GM11168 (cell line): Measurements from ENCODE around the gene TMEM144.
"Not testable (repeated sequence)": the region's sequence is repeated elsewhere in the genome, so short reads cannot be mapped to it uniquely, and the experiment has no call there.

Source experiments
- in situ Hi-C: fragments of 300-500 bp; cut with MboI; formaldehyde crosslinking; loops from one replicate; pipeline ENCODE4 v1.12.0; 2022; ENCODE audit warnings: low sequenced_read_pairs; ENCODE audit not compliant: unreplicated experiment

The TMEM144 gene

DNA sequence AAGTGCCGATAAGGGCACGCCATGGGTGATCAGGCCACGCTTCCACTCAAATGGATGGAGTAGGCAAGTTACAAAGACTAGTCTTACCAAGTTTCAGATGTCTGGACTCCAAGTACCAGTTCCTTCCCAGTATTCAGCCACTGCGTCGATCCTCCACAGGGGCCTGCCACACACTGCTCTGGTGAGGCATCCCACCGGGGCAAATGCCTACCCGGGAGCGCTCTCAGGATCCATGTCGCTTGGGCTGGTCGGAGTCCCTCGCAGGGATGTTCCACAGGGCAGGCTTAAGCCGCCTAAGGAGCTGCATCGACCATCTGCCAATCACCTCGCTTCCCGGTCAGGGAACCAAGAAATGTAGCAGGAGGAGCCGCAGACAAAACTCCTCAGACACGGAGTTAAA is 18.1 kb downstream of the TMEM144 start:
- in situ Hi-C loops = not testable (repeated sequence)

DNA sequence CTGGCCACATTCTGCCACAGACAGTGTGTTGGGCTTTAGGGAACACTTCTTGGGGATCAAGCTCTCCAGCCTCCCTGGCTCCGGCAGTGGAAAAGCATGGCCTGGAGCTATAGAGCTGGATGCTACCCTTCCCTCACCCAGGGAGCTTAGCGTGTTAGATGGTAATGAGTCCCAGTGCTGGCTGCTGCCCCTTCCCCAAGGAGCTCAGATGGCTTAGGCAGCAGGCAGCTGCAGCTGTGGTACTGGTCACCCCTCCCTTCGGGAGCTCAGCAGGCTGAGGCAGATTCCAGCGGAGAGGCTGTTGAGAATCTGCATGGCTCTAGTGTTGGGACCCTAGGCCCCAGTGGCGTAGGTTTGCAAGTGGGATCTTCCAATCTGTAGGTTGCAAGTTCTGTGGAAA is 19.5 kb downstream of the TMEM144 start:
- in situ Hi-C loops = no loop called here

DNA sequence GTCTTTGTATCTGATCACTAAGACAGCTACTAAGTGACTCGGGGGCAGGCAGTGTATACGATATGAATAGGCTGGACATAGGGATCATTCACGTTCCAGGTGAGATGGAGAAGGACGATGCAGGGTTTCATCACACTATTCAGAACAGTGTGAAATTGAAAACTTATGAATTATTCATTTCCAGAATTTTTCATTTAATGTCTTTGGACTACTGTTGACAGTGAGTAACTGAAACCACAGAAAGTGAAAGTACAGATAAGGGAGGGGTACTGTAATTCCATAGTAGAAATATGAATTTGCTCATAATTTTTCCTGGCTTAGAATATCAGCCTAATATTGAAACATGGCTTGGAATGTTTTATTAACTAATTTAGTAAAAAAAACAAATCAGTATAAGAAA is 24.4 kb downstream of the TMEM144 start:
- in situ Hi-C loops = no loop called here

DNA sequence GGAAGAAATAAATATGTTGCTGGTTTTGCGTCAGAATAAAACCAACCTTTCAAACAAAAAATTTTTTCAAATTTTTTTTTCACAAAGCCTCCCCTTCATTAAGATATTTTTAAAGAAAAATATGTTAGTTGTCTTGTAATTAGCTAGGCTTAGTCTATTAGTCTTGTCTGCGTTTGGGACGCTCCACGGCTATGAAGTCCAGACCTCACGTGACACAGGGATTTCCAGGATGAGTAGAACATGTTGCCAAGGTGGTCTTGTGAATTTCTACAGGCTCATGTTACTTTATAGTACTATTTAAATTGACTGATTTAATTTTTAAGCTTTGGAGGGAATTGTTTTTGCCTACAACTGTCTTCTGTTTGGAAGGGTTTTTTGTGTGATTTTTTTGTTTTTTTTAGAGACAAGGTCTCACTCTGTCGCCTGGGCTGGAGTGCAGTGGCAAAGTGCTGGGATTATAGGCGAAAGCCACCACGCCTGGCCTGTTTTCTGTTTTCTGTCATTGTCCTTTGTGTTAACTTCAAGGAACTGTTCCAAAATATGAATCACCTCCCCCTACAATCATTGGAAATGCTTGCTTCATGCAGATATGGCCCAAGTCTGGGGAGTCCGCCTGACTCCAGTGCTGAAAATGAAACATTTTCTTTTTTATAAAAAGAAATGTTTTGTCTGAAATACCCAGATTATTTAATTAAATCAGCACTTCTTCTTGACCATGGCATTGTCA is 26.2 kb downstream of the TMEM144 start:
- in situ Hi-C loops = no loop called here

DNA sequence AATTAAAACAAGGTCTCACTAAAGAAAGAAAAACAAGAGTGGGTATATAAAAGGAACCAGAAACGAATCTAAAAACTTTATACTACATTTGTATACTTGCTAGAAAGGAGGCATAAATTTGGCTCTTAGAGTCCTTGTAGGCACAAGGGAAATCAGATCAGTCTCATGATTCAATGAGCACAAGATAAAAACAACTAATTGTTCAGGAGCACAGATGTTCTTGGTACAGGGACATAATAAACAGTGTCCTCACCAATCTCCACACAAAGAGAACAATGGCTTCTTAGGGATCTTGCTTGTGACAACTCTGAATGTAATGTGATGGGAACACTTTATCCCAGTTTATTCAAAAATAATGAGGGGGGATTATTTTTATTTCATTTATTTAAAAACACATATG is 28.3 kb downstream of the TMEM144 start:
- in situ Hi-C loops = no loop called here

DNA sequence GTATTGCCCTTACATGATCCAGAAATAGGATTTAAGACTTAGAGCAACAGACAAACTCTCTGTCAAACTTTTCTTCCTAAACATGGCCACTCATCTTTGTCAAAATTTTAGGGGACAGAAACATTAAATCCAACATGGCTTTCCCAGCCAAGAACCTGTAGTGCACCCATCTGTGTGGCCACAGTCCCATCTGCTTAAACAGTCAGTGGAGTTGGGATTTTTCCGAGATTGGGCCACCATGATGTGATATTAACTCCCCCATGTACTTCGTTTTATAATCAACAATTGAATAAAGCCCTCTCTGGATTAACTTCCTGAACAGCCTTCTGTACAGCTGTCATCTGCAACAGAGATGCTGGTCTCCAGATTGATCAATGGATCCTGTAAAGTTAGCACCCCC is 28.9 kb downstream of the TMEM144 start:
- in situ Hi-C loops = no loop called here

DNA sequence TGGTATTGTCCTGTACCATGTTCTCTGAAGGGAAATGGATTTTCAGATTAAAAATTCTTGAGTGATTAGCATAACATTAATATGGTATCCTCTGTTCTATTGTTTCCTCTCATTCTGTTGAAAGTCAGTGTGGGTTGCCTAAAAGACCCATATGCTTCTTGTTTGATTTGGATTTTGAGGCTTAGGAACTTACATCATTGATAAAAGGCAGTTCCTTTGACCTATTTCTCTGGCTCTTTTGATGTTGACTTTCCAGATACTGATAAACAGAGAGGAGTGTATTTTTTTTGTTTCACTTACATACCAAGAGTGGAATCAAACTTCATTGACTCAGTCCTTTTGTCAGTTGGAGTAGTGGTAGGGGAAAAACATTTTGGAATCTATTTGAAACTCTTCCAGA is 32.8 kb downstream of the TMEM144 start:
- in situ Hi-C loops = no loop called here

DNA sequence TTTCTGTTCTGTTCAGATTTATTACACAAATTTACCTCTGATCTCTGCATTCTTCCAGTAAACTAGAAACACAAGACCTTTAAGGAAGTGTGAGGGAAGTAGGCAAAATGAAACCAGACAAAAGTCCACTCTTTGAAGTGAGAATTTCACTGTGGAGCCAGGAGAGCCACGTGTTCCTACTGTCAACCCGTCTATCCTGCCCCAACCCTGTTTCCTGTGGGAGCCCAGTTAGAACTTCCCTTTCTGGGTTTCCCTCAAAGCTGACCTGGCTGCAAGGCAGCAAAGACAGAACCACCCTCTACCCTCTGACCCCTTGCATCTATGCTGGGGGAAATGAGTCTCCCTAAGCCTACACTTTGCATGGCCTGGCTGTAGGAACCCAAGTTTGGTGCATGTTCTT is 40.0 kb downstream of the TMEM144 start:
- in situ Hi-C loops = loop anchor here (10.0 kb wide), 2 partner anchors 56 to 364 kb away; no protein-coding TSS in a partner anchor

DNA sequence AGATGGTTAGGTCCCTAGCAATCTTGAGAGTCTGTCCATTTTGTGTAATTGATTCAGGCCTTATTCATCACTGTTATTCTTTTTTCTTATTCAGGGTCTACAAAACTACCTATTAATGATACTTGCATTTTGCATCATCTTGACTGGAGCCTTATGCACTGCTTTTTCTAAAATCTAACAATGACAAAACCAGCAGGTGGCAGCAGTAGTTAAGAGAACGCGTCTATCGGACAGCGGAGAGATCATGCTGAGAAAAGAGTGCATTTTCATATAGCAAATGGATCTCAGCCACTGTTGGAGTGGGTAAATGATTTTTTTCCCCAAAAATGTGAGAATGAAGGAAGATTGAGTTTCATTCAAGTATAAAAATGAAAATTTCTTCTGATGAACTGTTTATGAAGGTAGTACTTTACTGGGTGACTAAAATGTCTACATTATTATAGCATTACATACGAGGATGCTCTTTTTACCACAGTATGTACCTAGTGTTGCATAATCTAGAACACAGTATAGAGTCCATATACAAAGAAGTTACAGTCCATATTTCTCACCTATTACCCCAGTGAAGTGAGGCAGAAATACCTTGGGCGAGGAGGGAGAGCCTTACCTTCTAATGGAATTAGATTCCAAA is 43.2 kb downstream of the TMEM144 start:
- in situ Hi-C loops = loop anchor here (10.0 kb wide), 2 partner anchors 59 to 361 kb away; no protein-coding TSS in a partner anchor

DNA sequence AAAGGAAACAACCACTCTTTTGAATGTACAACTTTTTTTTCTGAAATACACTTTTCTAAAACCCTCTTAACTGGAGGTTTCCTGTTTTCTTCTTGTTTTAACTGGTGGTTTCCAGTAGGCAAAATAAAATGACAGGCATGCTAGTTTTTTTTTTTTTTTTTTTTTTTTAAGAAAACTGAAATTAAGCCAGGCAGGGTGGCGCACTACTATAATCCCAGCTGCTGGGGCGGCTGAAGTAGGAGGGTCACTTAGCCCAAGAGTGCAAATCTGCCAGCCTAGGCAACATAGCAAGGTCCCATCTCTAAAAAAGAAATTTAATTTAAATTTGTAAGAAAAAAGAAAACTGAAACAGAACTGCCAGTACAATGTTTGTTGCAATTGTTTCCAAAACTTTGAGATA is 44.0 kb downstream of the TMEM144 start:
- in situ Hi-C loops = loop anchor here (10.0 kb wide), 2 partner anchors 59 to 361 kb away; no protein-coding TSS in a partner anchor

DNA sequence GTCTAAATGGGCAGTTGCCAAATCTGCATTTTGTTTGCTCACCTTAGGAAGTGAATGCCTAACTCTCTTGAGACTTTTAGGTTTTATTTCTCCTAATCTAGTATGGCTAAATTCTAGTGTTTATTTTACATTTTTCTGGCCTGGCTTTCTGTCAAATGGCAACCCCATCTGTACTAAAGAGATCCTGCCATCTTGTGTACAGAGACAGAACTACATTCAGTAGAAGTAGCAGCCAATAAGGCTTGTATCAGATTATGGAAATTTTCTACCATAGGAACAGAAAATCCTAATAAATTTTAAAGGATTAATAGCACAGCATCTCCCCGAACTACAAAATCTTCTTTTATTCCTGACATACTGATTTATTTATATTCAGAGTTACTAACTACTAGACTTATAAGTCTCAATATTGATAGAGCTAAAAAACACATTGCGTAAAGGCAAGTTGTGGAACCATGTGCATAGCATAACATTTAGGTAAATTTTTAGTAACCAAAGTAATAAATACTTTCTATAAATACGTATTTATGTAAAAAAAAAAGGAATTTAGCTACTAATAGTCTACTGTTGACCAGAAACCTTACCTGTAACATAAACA is 45.5 kb downstream of the TMEM144 start:
- in situ Hi-C loops = loop anchor here (10.0 kb wide), 2 partner anchors 61 to 359 kb away; no protein-coding TSS in a partner anchor

DNA sequence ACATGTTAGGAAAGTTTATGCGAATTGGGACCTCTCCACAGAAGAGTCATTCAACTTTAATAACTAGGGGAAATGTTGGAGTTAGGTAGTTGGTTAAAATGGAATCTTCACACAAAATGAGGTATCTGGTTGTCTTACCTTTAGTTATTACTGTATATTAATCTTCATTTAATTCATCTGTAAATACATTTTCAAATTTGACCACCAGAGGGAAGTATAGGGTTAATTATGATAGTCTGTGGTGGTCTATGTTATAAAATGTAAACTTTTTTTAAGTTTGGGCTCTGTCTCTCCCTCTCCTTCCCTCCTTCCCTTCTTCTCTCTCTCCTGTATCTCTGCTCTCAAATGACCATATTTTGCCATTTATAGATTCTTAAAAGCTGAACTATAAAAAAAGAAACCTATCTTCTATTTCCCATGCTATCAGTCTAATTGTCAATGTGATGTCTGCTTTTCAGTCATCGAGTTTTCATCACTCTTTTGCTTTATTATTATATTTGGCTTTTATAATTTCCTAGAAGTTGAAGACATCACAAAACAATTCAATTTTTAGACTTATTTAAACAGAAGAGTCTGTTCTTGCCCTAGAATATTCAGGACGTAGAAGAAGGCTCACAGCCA is 49.8 kb downstream of the TMEM144 start:
- in situ Hi-C loops = loop anchor here (10.0 kb wide), 2 partner anchors 65 to 355 kb away; no protein-coding TSS in a partner anchor

DNA sequence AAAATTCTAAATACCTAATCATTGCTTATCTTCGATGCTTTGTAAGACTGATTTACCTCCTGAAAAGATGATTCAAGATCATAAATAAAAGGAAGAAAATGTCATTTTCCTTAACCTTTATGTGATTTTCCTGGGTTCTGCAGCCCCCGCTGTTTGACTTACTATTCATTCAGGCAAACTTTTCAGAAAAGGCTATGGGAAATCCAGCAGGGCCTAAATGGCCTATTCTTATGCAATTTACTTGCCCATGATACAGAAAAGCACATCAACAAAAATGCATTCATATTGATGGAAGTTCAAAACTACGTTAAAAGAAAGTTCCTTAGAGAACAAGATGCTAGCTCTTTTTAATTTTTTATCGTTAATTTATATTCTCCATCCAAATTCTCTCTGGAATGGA is 51.2 kb downstream of the TMEM144 start:
- in situ Hi-C loops = no loop called here

DNA sequence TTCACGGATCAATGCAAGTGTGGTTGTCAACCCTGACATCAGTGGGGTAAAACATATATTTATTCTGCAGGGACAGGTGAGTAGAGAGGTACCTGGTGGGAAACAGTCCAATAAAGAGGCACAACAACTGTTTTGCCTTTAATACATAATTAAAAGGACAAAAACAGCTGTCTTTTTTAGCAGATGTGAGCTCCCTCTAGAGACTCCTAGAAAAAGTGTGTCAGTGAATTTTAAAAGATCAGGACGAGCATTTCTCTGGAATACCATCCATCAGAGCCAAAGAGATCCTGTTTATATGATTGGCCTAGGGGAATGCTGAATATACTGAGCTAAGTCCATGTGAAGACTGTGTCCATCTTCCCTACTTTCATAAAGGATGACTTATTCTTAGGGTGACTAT is 58.3 kb downstream of the TMEM144 start:
- in situ Hi-C loops = no loop called here

DNA sequence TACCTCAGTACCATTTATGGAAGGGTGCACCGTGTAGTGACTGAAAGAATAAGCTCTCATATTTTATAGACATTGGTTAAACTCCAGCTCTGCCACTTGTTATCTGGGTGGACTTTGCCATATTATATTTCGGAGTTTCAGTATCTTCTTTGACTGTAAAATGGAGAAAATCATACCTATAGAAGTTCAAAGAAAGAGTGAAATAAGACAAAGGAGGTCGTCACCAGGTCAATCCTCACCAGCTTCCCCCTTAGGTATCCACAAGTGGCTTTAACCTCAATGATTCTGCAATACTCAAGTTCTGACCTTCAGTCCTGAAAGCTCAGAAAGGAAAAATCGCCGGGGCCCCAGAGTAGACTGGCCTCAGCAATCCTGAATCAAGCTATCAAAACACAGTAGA is 64.3 kb downstream of the TMEM144 start:
- in situ Hi-C loops = no loop called here

DNA sequence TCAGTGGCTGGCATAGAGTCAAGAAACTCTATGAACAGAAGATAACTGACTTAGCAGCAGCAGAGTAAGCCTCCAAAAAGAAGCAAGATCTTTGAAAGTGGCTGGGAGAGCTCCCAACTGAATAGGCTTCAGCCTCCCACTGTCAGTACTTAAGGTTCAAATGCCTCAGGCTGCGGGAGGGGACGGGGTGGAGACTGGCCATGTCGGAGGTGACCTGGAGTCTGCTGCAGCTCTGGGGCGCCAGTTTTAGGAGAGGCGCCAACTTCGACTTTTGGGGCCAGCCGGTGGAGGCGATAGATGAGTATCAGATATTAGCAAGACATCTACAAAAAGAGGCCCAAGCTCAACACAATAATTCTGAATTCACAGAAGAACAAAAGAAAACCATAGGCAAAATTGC is 67.3 kb downstream of the TMEM144 start:
- in situ Hi-C loops = no loop called here

DNA sequence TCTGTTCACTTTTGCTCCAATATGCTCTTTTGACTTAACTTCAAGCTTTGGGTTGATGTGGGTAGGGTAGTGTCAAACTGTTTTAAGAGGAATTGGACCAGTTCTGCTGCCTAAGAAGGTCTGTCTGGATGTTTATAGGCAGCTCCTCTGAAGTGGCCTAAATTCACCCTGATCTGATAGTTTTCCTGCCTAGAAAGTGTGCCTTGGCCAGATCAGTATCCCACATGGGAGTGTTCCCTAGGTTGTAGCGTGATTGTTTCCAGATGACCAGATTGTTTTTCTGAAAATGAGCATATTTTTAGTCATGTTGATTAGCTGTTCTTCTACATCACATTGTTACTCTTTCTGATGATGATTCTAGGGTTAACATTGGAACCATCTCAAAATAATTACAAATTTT is 68.8 kb downstream of the TMEM144 start:
- in situ Hi-C loops = not testable (repeated sequence)

DNA sequence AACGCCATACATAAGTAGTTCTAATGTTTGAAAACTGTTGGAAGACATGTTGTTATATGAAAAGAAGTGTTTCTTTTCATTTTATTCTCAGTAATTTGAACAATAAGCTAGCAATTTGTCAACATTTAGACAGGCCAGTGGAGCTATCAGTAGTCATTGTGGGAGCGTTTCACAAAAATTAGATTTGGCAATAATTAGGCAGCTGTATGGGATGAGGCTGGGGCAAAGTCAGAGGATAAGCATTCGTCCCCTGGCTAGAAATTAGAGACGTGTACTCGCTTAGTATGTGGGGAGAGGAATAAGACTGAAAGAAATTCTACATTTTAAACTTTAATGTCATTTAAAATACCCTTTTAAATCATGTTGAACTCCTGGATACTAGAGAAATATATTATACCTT is 70.6 kb downstream of the TMEM144 start:
- in situ Hi-C loops = no loop called here

DNA sequence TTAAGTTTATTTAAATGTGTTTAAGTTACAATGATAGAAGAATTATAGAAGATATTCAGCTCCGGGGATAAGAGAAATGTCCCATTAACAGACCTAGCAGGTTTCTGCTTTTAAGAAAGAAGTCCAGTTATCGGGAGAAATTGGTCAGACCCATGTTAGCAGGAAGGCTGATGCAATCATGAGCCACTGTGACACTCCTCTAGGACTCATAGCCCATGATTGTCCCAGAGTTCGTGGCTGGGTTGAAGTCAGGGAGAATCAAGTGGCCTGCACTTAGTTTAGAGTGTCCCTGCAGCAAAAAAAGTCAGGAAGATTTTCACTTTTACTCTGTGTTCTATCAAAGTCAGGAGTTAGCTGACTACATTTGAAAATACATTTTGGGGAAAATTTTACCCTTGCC is 72.0 kb downstream of the TMEM144 start:
- in situ Hi-C loops = no loop called here

DNA sequence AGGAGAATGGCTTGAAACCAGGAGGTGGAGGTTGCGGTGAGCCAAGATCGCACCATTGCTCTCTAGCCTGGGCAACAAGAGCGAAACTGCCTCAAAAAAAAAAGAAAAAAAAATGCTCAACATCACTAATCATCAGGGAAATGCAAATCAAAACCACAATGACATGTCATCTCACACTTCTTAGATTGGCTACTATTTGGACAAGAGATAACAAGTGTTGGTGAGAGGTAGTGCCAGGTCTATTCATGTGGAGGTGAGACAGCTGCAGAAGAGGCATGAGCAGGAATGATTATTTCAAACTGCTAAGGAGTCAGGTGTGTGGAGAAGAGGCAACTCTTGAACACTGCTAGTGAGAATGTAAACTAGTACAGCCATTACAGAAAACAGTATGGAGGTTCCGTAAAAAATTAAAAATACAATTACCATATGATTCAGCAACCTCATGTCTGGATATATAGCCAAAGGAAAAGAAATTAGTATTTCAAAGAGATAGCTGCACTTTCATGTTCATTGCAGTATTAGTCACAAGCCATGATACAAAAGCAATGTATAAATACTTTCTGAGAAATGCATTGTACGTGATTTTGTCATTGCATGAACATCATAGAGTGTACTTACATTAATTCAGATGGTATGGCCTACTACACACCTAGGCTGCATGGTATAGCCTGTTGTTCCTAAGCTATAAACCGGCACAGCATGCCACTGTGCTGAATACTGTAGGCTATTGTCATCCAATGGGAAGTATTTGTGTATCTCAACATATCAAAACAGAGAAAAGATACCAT is 75.3 kb downstream of the TMEM144 start:
- in situ Hi-C loops = no loop called here
